ENCODE results near the gene PIAS1.

Gene PIAS1

GRCh38 chr15:68080334-68080733 lies 26.2 kb downstream of the PIAS1 start:
- TF ChIP-seq EZH2phosphoT487 (IDR thresholded peaks at IDR 0.05; ENCODE audit: low read length) (no peak), EZH2 (optimal IDR thresholded peaks at IDR 0.05; ENCODE audit: low read depth, low read length) (no peak), CTCF (IDR thresholded peaks at IDR 0.05; ENCODE audit: low read length) (no peak)
- Histone ChIP-seq H3K36me3 (replicated peaks; ENCODE audit: insufficient read depth, low read length) (no peaks in the 10 kb centered on the region), H3K9me3 (replicated peaks; ENCODE audit: insufficient read depth, low read length) (no peaks in the 10 kb centered on the region), H3K27ac (ENCODE audit: low read length) (no peak overlapping the region), H3K9me2 (replicated peaks; ENCODE audit: insufficient read depth, low read length) (no peaks in the 10 kb centered on the region), H2AFZ (ENCODE audit: low read length) (no peak overlapping the region), H4K20me1 (ENCODE audit: insufficient read depth, low read length) (peaks cover 36% of the 10 kb centered on the region), H3K27me3 (replicated peaks; ENCODE audit: insufficient read depth, low read length) (no peaks in the 10 kb centered on the region), H3K79me2 (ENCODE audit: low read length) (peaks cover 100% of the 10 kb centered on the region), H3K4me1 (ENCODE audit: low read length) (no peaks in the 10 kb centered on the region), H3K4me3 (ENCODE audit: low read length) (no peak overlapping the region), H3F3A (ENCODE audit: insufficient read depth, low read length) (no peaks in the 10 kb centered on the region), H3K9ac (ENCODE audit: low read length) (no peak overlapping the region), H3K4me2 (ENCODE audit: low read depth, low read length) (no peak overlapping the region)
- no peak for DNase-seq

GRCh38 chr15:68080783-68081182 lies 26.7 kb downstream of the PIAS1 start:
- H3K36me3 ChIP-seq (replicated peaks; ENCODE audit: insufficient read depth, low read length): no peaks in the 10 kb centered on the region
- peaks cover 100% of the 10 kb centered on the region for H3K79me2 ChIP-seq (ENCODE audit: low read length)
- H3K9ac ChIP-seq (ENCODE audit: low read length): no peak overlapping the region
- no peak overlapping the region for H2AFZ ChIP-seq (ENCODE audit: low read length)
- H3K27me3 ChIP-seq (replicated peaks; ENCODE audit: insufficient read depth, low read length): no peaks in the 10 kb centered on the region
- H3K27ac ChIP-seq (ENCODE audit: low read length): no peak overlapping the region
- TF ChIP-seq EZH2phosphoT487 (IDR thresholded peaks at IDR 0.05; ENCODE audit: low read length): no peak
- TF ChIP-seq CTCF (IDR thresholded peaks at IDR 0.05; ENCODE audit: low read length): no peak
- TF ChIP-seq EZH2 (optimal IDR thresholded peaks at IDR 0.05; ENCODE audit: low read depth, low read length): no peak
- no peak for DNase-seq
- no peaks in the 10 kb centered on the region for H3K9me3 ChIP-seq (replicated peaks; ENCODE audit: insufficient read depth, low read length)
- no peaks in the 10 kb centered on the region for H3K4me1 ChIP-seq (ENCODE audit: low read length)
- H4K20me1 ChIP-seq (ENCODE audit: insufficient read depth, low read length): peaks cover 36% of the 10 kb centered on the region
- no peak overlapping the region for H3K4me3 ChIP-seq (ENCODE audit: low read length)
- H3K4me2 ChIP-seq (ENCODE audit: low read depth, low read length): no peak overlapping the region
- H3K9me2 ChIP-seq (replicated peaks; ENCODE audit: insufficient read depth, low read length): no peaks in the 10 kb centered on the region
- H3F3A ChIP-seq (ENCODE audit: insufficient read depth, low read length): no peaks in the 10 kb centered on the region

GRCh38 chr15:68081869-68082505 lies 27.9 kb downstream of the PIAS1 start:
- no peak overlapping the region for H2AFZ ChIP-seq (ENCODE audit: low read length)
- DNase-seq: no peak
- H3K9me3 ChIP-seq (replicated peaks; ENCODE audit: insufficient read depth, low read length): no peaks in the 10 kb centered on the region
- H3K27me3 ChIP-seq (replicated peaks; ENCODE audit: insufficient read depth, low read length): no peaks in the 10 kb centered on the region
- no peak overlapping the region for H3K9ac ChIP-seq (ENCODE audit: low read length)
- H3K4me1 ChIP-seq (ENCODE audit: low read length): no peaks in the 10 kb centered on the region
- H3F3A ChIP-seq (ENCODE audit: insufficient read depth, low read length): no peaks in the 10 kb centered on the region
- H3K36me3 ChIP-seq (replicated peaks; ENCODE audit: insufficient read depth, low read length): no peaks in the 10 kb centered on the region; the same call in 1 of the 2 replicates
- H3K27ac ChIP-seq (ENCODE audit: low read length): no peak overlapping the region
- H3K79me2 ChIP-seq (ENCODE audit: low read length): peaks cover 100% of the 10 kb centered on the region
- peaks cover 30% of the 10 kb centered on the region for H4K20me1 ChIP-seq (ENCODE audit: insufficient read depth, low read length)
- H3K4me3 ChIP-seq (ENCODE audit: low read length): no peak overlapping the region
- H3K4me2 ChIP-seq (ENCODE audit: low read depth, low read length): no peak overlapping the region
- no peak for TF ChIP-seq CTCF (IDR thresholded peaks at IDR 0.05; ENCODE audit: low read length)
- no peak for TF ChIP-seq EZH2phosphoT487 (IDR thresholded peaks at IDR 0.05; ENCODE audit: low read length)
- no peak for TF ChIP-seq EZH2 (optimal IDR thresholded peaks at IDR 0.05; ENCODE audit: low read depth, low read length)
- H3K9me2 ChIP-seq (replicated peaks; ENCODE audit: insufficient read depth, low read length): no peaks in the 10 kb centered on the region
